ENCODE results near the gene ZRANB1.

DNA sequence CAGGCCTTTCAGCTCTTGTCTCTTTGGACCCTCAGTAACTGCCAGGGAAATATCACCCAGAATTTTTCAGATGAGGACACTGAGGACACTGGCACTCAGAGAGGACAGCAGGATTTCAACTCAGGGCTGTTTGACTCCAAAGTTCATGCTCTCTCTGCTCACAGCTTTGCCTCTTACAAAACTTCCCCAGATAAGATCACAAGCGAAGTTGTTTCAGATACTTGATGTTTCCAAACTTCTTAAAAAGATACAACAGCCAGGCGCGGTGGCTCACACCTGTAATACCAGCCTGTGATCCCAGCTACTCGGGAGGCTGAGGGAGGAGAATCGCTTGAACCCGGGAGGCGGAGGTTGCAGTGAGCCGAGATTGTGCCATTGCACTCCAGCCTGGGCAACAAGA is 32.4 kb upstream of the ZRANB1 start:
- no peak for TF ChIP-seq POLR2A (IDR thresholded peaks at IDR 0.05; ENCODE audit: low read depth, low read length)
- TF ChIP-seq POLR2AphosphoS5 (IDR thresholded peaks at IDR 0.05; ENCODE audit: low read depth, low read length) = no peak
- no peak for TF ChIP-seq TAF1 (IDR thresholded peaks at IDR 0.05; ENCODE audit: borderline replicate concordance, low read depth, low read length)

Data from GM12892 (cell line).